K562 (cell line): ENCODE data around the gene VGF. TPM values are rescaled to one million over a fixed set of nuclear protein-coding genes. Genes with fewer than 3 reads are reported as not detected.
A peak's percentile ranks its signal among the peaks of the same experiment; 100 is the strongest.

Source experiments
- ATAC-seq: fragments of 200-7000 bp; cut with Tn5 transposase; 3 replicates; pipeline ENCODE4 v1.9.1; 2020; ENCODE audit warnings: moderate library complexity
- BruUV-seq: library from RNA; stranded (reverse); fragments of 400-500 nt; replicated peaks from 2 replicates; lab custom pipeline; 2021; lab: Mats Ljungman, UMichigan
- CTCF ChIA-PET: fragments of 300-600 bp; formaldehyde crosslinking; extraction: SDS; loops from one replicate; lab custom pipeline; 2021; ENCODE audit warnings: low intra/inter-chr PET ratio; lab: Yijun Ruan, JAX
- POLR2A ChIA-PET: fragments of 300-600, 350-650 bp; sonication (Branson Sonifier 250); formaldehyde crosslinking; extraction: SDS; loops from one replicate; lab custom pipeline; 2021; ENCODE audit warnings: antibody characterized with exemption, inconsistent platforms; lab: Yijun Ruan, JAX
- DNase-seq, 4 experiments: peaks; one replicate each; pipeline versions ENCODE4 v3.0.0 to v3.0.0-alpha.2; 2011 to 2018; ENCODE audit warnings: low spot score in 3 of 4, mixed read lengths in 3 of 4; ENCODE audit errors: extremely low read depth in 1 of 4
- FAIRE-seq: peaks from 2 replicates; lab custom pipeline; 2011; peaks lifted over from hg19 to GRCh38; lab: Jason Lieb, UNC
- H2AFZ ChIP-seq: 2 replicates; pipeline ENCODE4 v1.6.0; 2011; ENCODE audit warnings: low read depth, low read length, control low read depth, inconsistent platforms
- H3K27ac ChIP-seq: fragments of 200-600 bp; 3 replicates; pipeline ENCODE4 v1.8.0; 2011; ENCODE audit warnings: low read depth, mild to moderate bottlenecking, control low read depth, inconsistent platforms, low read length, moderate library complexity, mixed read lengths; ENCODE audit errors: extremely low read depth
- H3K27me3 ChIP-seq, 2 experiments: fragments of 300-600 bp in 1 of 2; 2 replicates in 1 of 2; 3 replicates in 1 of 2; pipeline versions ENCODE4 v1.6.0 to v1.8.0; 2011; ENCODE audit warnings: inconsistent platforms in 2 of 2, low read length in 2 of 2, mild to moderate bottlenecking in 1 of 2, mixed read lengths in 1 of 2, moderate library complexity in 1 of 2; ENCODE audit not compliant: control insufficient read depth in 2 of 2, insufficient read depth in 2 of 2
- H3K36me3 ChIP-seq: fragments of 300-600 bp; 3 replicates; pipeline ENCODE4 v1.8.0; 2011; ENCODE audit warnings: mild to moderate bottlenecking, low read length, inconsistent platforms; ENCODE audit not compliant: control insufficient read depth, insufficient read depth
- H3K4me1 ChIP-seq, 2 experiments: fragments of 200-600 bp in 1 of 2; replicated peaks in 1 of 2; 2 replicates in 1 of 2; 3 replicates in 1 of 2; pipeline versions ENCODE4 v1.5.1 to v1.8.0; 2011; ENCODE audit warnings: inconsistent platforms in 2 of 2, low read length in 2 of 2, mild to moderate bottlenecking in 1 of 2, mixed read lengths in 1 of 2, moderate library complexity in 1 of 2; ENCODE audit not compliant: control insufficient read depth in 2 of 2, insufficient read depth in 2 of 2
- H3K4me2 ChIP-seq: 2 replicates; pipeline ENCODE4 v1.6.1; 2011; ENCODE audit warnings: low read length, control low read depth, inconsistent platforms, mixed read lengths; ENCODE audit not compliant: insufficient read depth
- H3K4me3 ChIP-seq: fragments of 200-600 bp; sonication (generic), shearing (Covaris generic); 2 replicates; pipeline ENCODE4 v1.5.1; 2016; ENCODE audit warnings: control low read depth, inconsistent platforms
- H3K79me2 ChIP-seq: fragments of 200-600 bp; 3 replicates; pipeline ENCODE4 v1.8.0; 2011; ENCODE audit warnings: low read length, inconsistent platforms; ENCODE audit not compliant: control insufficient read depth, insufficient read depth
- H3K9ac ChIP-seq, 2 experiments: 2 replicates each; pipeline versions ENCODE4 v1.6.0 to v1.6.1; 2011; ENCODE audit warnings: low read depth in 2 of 2, low read length in 2 of 2, control low read depth in 1 of 2, inconsistent platforms in 1 of 2, mild to moderate bottlenecking in 1 of 2, mixed read lengths in 1 of 2; ENCODE audit not compliant: insufficient read depth in 1 of 2
- H3K9me1 ChIP-seq: one replicate; pipeline ENCODE4 v1.6.0; 2011; ENCODE audit warnings: inconsistent platforms, mild to moderate bottlenecking, low read length, moderate library complexity; ENCODE audit not compliant: control insufficient read depth, insufficient read depth
- H3K9me3 ChIP-seq: replicated peaks from 2 replicates; pipeline ENCODE4 v1.5.1; 2011; ENCODE audit warnings: low read depth, low read length, inconsistent platforms; ENCODE audit not compliant: control insufficient read depth, insufficient read depth
- H4K20me1 ChIP-seq: replicated peaks from 2 replicates; pipeline ENCODE4 v1.6.1; 2011; ENCODE audit warnings: low read length, inconsistent platforms, mixed read lengths; ENCODE audit not compliant: control insufficient read depth, insufficient read depth
- BDP1 ChIP-seq: IDR thresholded peaks from 3 replicates; pipeline ENCODE4 v1.6.1; 2011; ENCODE audit not compliant: insufficient read length, insufficient read depth
- CC2D1A ChIP-seq: fragments of 450-650 bp; IDR thresholded peaks from 2 replicates; pipeline ENCODE4 v1.6.1; 2017; ENCODE audit warnings: mild to moderate bottlenecking
- CHD2 ChIP-seq: IDR thresholded peaks from 2 replicates; pipeline ENCODE4 v1.6.1; 2011; ENCODE audit warnings: low read depth, low read length
- LARP7 ChIP-seq: fragments of 450-650 bp; IDR thresholded peaks from 2 replicates; pipeline ENCODE4 v1.6.1; 2016
- POLR2H ChIP-seq: IDR thresholded peaks from 2 replicates; pipeline ENCODE4 v1.6.1; 2016; ENCODE audit warnings: missing genetic modification characterization, low read depth, mild to moderate bottlenecking, control low read depth, missing compliant biosample characterization, moderate library complexity
- PTBP1 ChIP-seq: fragments of 200-400 bp; formaldehyde crosslinking; IDR thresholded peaks from 2 replicates; pipeline ENCODE4 v1.6.1; 2017; ENCODE audit warnings: low read depth, low read length
- SAFB ChIP-seq: fragments of 200-400 bp; formaldehyde crosslinking; IDR thresholded peaks from 2 replicates; pipeline ENCODE4 v1.6.1; 2017; ENCODE audit warnings: low read depth, low read length, borderline replicate concordance
- ZNF584 ChIP-seq: fragments of 200-800 bp; sonication (Bioruptor generic); IDR thresholded peaks from 2 replicates; pipeline ENCODE4 v1.6.1; 2016; ENCODE audit warnings: low read depth, mild to moderate bottlenecking, missing genetic modification characterization, missing compliant biosample characterization
- ZNF77 ChIP-seq: fragments of 250-450 bp; sonication (Bioruptor Pico); IDR thresholded peaks from 2 replicates; pipeline ENCODE4 v1.5.0; 2020
- WGBS: fragments of 100-300 bp; shearing (Covaris generic); methylation state at CpG from one replicate; pipeline ENCODE4 v1.1.6; 2016; ENCODE audit warnings: low coverage, mixed read lengths; ENCODE audit not compliant: insufficient coverage; ENCODE audit errors: missing lambda C conversion rate; 5-methylcytosine and 5-hydroxymethylcytosine counted together
- in situ Hi-C: fragments of 300-500 bp; cut with MboI; formaldehyde crosslinking; loops from 4 replicates; pipeline ENCODE4 v1.15.0; 2018; ENCODE audit warnings: inconsistent platforms, mixed read lengths
- intact Hi-C: fragments of 100-400 bp; cut with micrococcal nuclease; formaldehyde crosslinking; loops from 2 replicates; pipeline ENCODE4 v1.14.2; 2022
- polyA plus RNA-seq, 8 experiments: library from polyadenylated mRNA; depleted of rRNA in 4 of 8; stranded (reverse) in 5 of 8; unstranded in 3 of 8; fragments of >200 nt; fragmentation: Nextera tagmentation in 2 of 8; fragmentation: Illumina TruSeq in 1 of 8; extraction: Ambion mirVana in 2 of 8; extraction: Trizol in 1 of 8; gene quantifications; 2 replicates each; pipeline versions ENCODE4 v1.2.1 to v1.2.3, GENCODE V29; 2011 to 2014; ENCODE audit warnings: inconsistent platforms in 1 of 8, missing spikeins in 1 of 8
- total RNA-seq, 7 experiments: library from RNA; depleted of rRNA in 6 of 7; stranded (reverse); fragments of >200 nt in 6 of 7; fragmentation: Illumina TruSeq in 2 of 7; extraction: Trizol in 2 of 7; gene quantifications; 2 replicates each; pipeline versions ENCODE4 v1.2.1 to v1.2.3, GENCODE V29; 2011 to 2021; ENCODE audit warnings: low replicate concordance in 1 of 7
- TF ChIP-seq, protein P1 (sequence below): sonication (generic); formaldehyde crosslinking; IDR thresholded peaks from 2 replicates; pipeline ENCODE4 v1.9.0; 2022; ENCODE audit warnings: mild to moderate bottlenecking, missing genetic modification reagents
- TF ChIP-seq, protein P2 (sequence below): fragments of 250-450 bp; sonication (Bioruptor Pico); IDR thresholded peaks from 2 replicates; pipeline ENCODE4 v1.8.0; 2021; ENCODE audit warnings: borderline replicate concordance, mild to moderate bottlenecking, moderate library complexity; ENCODE audit not compliant: poor library complexity, severe bottlenecking
- TF ChIP-seq, protein P3 (sequence below), 2 experiments: fragments of 200-800 bp in 1 of 2; sonication (Bioruptor generic) in 1 of 2; sonication (generic) in 1 of 2; formaldehyde crosslinking in 1 of 2; IDR thresholded peaks in 1 of 2; conservative IDR thresholded peaks in 1 of 2; 2 replicates each; pipeline versions ENCODE4 v1.5.0 to v1.6.1; 2016 to 2020; ENCODE audit warnings: missing compliant biosample characterization in 1 of 2, missing genetic modification characterization in 1 of 2, missing genetic modification reagents in 1 of 2
- TF ChIP-seq, protein P4 (sequence below): fragments of 450-650 bp; formaldehyde crosslinking; IDR thresholded peaks from 2 replicates; pipeline ENCODE4 v1.4.0; 2022; ENCODE audit warnings: mild to moderate bottlenecking, moderate library complexity

The VGF gene
- total and polyA plus RNA-seq, 9 of the 15 experiments (the other 6 are each of a cell fraction or from before 2014, with no cell fraction given): 0.03 to 5.7 (median 0.34) TPM

DNA sequence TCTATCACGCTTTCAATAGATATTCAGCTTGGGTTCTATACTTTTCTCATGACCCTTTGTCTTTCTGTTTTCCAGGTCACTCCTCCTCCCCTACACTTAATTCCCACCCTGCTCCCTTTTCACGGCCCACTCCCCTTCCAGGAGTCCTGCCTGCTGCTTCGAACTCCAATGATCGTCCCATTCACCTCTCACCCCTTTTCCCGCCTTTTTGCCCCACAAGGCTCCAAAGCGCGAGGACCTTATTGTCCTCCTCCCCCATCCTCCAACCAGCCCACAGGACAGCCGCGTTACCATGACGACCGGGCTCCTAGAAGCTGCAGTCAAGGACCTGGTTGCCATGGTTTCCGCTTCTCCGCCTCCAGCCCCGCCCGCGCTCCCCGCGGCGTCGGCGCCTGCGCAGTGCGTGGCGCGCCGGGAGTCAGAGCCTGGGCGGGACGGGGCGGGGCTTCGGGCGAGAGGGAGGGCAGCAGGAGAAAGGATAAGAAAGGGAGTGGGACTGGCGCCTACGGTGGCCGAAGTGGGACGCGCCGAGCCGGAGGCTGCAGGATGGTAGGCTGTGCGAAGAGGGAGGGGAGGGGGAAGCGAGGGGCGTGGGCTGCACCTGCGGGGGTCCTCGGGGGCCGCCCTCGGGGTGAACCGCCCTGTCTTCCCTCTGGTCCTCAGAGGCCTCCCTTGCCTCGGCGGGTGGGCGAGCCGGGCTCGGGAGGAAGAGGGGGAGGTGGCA is 11.2 kb downstream of the VGF start, which contains the start of gene AP1S1 (continued):
- no peak for TF ChIP-seq BDP1
- TF ChIP-seq, protein P1, sequence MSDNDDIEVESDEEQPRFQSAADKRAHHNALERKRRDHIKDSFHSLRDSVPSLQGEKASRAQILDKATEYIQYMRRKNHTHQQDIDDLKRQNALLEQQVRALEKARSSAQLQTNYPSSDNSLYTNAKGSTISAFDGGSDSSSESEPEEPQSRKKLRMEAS (CRISPR knock-in tag): peak; percentile 80
- 0 out of 2 replicates have a peak, but pooled peaks have one; percentile 24 for TF ChIP-seq CHD2
- TF ChIP-seq ZNF77 (CRISPR knock-in tag): no peak

DNA sequence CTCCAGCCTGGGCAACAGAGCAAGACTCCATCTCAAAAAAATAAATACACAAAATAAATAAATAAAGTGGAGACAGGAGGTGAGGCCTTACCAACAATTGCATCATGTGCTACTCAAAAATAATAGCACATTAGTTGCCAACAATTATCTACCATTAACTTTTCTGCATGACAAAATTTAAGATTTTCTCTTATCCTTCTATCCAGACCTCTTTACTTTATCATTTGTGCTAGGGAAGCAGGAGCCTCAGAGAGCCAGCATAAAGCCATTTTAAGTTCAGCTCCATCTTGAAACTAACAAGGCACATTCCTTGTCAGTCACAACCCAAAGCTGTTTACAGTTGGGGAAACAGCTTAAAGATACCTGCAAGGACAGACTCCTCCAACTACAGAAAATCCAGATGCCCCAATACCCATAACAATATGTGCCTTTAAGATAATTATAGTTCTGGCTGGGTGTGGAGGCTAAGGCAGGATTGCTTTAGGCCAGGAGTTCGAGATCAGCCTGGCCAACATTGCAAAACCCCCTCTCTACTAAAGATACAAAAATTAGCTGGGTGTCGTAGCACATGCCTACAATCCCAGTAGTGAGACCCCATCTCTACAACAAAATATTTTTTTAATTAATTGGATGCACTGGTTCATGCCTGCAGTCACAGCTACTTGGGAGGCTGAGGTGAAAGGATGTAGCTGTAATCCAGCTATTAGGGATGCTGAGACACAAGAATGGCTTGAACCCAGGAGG is 13.3 kb downstream of the VGF start:
- H4K20me1 ChIP-seq: no peaks in the 10 kb centered on the region
- H3K4me2 ChIP-seq: no peak overlapping the region
- H3K9ac ChIP-seq: no peak overlapping the region
- intact Hi-C loops: no loop called here
- H2AFZ ChIP-seq: no peak overlapping the region
- H3K27ac ChIP-seq: no peak overlapping the region
- POLR2A ChIA-PET: interaction anchor here (0.6 to 0.7 kb wide), 2 partner anchors 10 to 31 kb away, joined by 3 read pairs; no protein-coding TSS in a partner anchor
- no peak for FAIRE-seq
- peaks cover 7% of the 10 kb centered on the region; the same call in 1 of the 3 replicates for H3K36me3 ChIP-seq
- BruUV-seq: no TSS peak
- H3K4me3 ChIP-seq: no peak overlapping the region
- H3K9me1 ChIP-seq: no peaks in the 10 kb centered on the region
- in situ Hi-C loops: no loop called here
- no peaks in the 10 kb centered on the region for H3K9me3 ChIP-seq
- peaks cover 19 to 28% of the 10 kb centered on the region in 2 experiments for H3K4me1 ChIP-seq
- no peaks in the 10 kb centered on the region; a peak in 2 of 5 replicates for H3K27me3 ChIP-seq
- DNase-seq: no peak
- CTCF ChIA-PET: no interaction called here
- H3K79me2 ChIP-seq: peaks cover 12% of the 10 kb centered on the region
- no peak for ATAC-seq
- 33% methylated on average over 2 of the region's 2 CpGs for WGBS
- TF ChIP-seq POLR2H (tag) (no peak), SAFB (no peak), ZNF584 (CRISPR knock-in tag) (peak; percentile 85; the same call in 1 of the 2 replicates), PTBP1 (no peak), CC2D1A (no peak), LARP7 (no peak)
- TF ChIP-seq, protein P2, sequence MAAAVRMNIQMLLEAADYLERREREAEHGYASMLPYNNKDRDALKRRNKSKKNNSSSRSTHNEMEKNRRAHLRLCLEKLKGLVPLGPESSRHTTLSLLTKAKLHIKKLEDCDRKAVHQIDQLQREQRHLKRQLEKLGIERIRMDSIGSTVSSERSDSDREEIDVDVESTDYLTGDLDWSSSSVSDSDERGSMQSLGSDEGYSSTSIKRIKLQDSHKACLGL (CRISPR knock-in tag): no peak
- TF ChIP-seq, protein P3, sequence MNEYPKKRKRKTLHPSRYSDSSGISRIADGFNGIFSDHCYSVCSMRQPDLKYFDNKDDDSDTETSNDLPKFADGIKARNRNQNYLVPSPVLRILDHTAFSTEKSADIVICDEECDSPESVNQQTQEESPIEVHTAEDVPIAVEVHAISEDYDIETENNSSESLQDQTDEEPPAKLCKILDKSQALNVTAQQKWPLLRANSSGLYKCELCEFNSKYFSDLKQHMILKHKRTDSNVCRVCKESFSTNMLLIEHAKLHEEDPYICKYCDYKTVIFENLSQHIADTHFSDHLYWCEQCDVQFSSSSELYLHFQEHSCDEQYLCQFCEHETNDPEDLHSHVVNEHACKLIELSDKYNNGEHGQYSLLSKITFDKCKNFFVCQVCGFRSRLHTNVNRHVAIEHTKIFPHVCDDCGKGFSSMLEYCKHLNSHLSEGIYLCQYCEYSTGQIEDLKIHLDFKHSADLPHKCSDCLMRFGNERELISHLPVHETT (CRISPR knock-in tag; conservative IDR thresholded peaks at IDR 0.05 in 1 of 2, IDR thresholded peaks at IDR 0.05 in 1 of 2): no peak
- TF ChIP-seq, protein P4, sequence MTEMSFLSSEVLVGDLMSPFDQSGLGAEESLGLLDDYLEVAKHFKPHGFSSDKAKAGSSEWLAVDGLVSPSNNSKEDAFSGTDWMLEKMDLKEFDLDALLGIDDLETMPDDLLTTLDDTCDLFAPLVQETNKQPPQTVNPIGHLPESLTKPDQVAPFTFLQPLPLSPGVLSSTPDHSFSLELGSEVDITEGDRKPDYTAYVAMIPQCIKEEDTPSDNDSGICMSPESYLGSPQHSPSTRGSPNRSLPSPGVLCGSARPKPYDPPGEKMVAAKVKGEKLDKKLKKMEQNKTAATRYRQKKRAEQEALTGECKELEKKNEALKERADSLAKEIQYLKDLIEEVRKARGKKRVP: peak; percentile 68; the same call in 1 of the 2 replicates
